Stimulated activated naive CD8-positive, alpha-beta T cell treated with anti-CD3 and anti-CD28 coated beads, Interleukin-15, amount 100 ng/mL, for 72 hours (primary cell): Measurements from ENCODE around the gene DCXR.

Source experiments
- ATAC-seq: fragments of 150-1000 bp; cut with Tn5 transposase; 2 replicates; pipeline ENCODE4 v1.10.0; 2021; ENCODE audit warnings: mild to moderate bottlenecking, moderate library complexity
- DNase-seq, 2 donors: peaks; one replicate each; pipeline ENCODE4 v3.0.0; 2021 to 2022
- H3K27ac Mint-ChIP-seq, 2 donors: one replicate each; pipeline ENCODE4 v1.8.0; 2022; ENCODE audit warnings: mild to moderate bottlenecking in 2 of 2, mixed read lengths in 2 of 2, moderate library complexity in 2 of 2
- H3K27me3 Mint-ChIP-seq: one replicate; pipeline ENCODE4 v1.8.0; 2022; ENCODE audit warnings: mixed read lengths
- H3K4me1 Mint-ChIP-seq: one replicate; pipeline ENCODE4 v1.8.0; 2022; ENCODE audit warnings: mild to moderate bottlenecking, mixed read lengths
- H3K4me3 Mint-ChIP-seq, 2 donors: one replicate each; pipeline ENCODE4 v1.8.0; 2022; ENCODE audit warnings: mild to moderate bottlenecking in 2 of 2, mixed read lengths in 2 of 2, moderate library complexity in 1 of 2
- H3K9me3 Mint-ChIP-seq, 2 donors: one replicate each; pipeline ENCODE4 v1.8.0; 2022; ENCODE audit warnings: mixed read lengths in 2 of 2

The DCXR gene

DNA sequence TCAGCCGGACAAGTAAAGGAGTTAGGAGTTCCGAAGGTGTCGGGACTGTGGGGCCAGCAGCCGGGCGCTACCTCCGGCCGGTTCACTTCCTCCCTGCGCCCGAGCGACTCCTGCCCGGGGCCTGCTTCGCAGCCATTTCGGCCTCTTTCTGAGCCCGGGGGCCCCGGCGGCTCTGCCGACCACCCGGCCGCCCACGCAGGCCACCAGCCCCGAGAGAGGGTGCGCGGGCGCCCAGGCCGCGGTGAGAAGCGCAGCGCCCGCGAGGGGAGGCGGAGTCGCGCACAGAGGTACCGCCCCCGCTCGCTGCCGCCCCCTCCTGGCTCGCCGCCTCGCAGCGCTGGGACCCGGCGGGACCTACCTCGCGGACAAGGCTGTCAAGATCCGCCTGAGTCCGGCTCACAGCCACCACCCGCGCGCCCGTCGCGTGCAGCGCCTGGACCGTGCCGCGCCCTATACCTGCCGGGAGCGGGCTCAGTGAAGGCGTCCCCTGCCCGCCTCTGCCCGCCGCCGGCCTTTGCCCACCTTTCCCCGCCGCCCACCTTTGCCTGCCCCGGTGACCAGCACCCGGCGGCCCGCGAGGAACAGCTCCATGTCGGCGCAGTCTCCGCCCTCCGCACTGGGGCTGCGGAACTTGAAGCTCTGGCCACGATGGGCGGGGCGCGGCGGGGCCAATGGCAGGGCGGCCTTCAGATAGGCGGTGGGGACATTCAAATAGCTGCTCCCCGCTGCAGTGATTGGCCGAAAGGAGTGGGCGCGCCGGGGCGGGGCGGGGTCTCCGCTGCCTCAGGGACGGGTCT is at the start of gene DCXR:
DCXR (minus strand) TSS at position 606 of the 797 bp plus-strand sequence; CDS start at position 591, 15 bp downstream.
- DNase-seq (peak; percentile 97 to 98), ATAC-seq (peak; percentile 95)
- Mint-ChIP-seq H3K4me3 (peak within 1 kb of the TSS; percentile 87 to 92), H3K9me3 (no peaks in the 10 kb centered on the region), H3K27me3 (no peaks in the 10 kb centered on the region), H3K4me1 (peaks cover 33% of the 10 kb centered on the region), H3K27ac (peak within 1 kb of the TSS; percentile 78 to 79)

DNA sequence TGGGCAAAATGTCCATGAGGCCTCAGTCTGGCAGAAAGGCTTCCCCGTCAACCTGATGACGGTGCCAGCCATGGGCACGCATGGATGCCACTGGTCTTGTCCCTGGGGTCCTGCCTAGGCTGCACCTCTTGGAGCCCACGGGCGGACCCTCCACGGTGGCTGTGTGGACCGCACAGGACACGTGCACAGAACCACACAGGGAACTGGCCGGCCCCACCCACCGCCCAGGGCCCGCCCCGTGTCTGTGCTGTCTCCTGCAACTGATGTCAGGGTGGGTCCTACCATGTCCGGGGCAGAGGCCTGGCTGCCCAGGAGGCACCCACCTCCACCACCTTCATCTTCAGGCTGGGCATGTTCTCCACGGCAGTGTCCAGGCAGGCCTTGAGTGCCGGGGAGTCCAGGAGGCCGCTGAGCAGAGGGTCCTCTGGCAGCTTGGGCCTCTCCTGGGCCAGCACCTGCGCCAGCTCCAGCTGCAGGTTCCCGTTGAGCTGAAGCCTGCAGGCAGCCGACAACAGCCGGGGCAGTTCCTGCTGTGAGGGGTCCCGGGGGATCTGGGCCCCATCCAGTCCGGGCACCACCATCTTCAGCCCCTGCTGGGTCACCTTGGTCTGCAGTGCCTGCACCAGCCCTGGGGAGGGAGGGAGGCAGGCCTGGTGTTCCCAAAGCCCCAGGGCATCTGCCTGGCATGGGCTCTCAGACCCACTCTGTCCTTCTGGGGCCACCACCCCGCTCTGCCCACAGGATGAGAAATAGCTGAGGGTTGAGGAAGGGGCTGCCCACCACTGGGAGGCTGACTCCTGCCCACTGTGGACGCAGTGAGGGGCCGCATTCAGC is 48.7 kb upstream of the DCXR start:
- no peak for ATAC-seq
- Mint-ChIP-seq H3K4me3 (no peak overlapping the region), H3K27ac (no peak overlapping the region)

DNA sequence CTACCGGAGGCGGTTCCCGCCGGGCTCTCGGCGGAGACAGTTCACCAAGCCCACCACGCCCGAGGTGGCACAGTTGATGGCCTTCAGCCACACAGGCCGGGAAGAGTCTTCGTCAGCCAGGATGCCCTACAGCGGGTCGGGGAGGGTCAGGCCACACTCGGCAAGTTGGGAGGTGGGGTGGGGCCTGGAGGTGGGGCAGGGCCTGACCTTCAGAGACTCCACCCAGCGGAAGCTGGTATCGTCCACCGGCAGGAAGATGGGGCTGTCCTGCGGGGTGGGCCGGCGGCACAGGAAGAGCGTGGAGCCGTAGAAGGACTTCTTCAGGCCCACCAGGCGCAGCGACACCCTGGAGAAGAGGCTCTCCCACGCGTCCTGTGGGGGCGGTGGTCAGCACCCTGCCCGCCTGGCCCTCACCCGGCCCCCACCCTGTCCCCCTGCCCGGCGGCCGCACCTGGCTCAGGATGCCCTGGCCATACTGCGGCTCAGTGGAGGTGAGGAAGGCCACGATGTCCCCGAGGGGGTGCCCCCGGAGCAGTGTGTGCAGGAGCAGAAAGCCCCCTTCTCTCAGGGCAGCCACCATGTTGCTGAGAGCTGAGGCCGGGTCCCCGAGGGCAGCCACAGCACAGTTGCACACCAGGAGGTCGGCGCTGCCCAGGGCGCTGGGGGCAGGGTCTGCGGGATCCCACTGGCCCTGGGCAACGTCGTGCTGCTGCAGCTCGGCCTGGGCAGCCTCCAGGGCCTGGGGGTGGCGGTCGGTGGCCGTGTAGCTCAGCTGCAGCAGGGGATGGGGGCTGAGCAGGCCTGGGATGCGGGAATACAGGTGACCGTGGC is 47.7 kb upstream of the DCXR start:
- ATAC-seq = no peak
- DNase-seq = no peak
- no peak overlapping the region for H3K27ac Mint-ChIP-seq
- no peaks in the 10 kb centered on the region for H3K9me3 Mint-ChIP-seq
- H3K4me3 Mint-ChIP-seq = no peak overlapping the region
- H3K4me1 Mint-ChIP-seq = no peaks in the 10 kb centered on the region
- H3K27me3 Mint-ChIP-seq = no peaks in the 10 kb centered on the region

More for the DNA sequence above, 48.7 kb upstream of the DCXR start:
- H3K9me3 Mint-ChIP-seq = no peaks in the 10 kb centered on the region
- H3K4me1 Mint-ChIP-seq = no peaks in the 10 kb centered on the region
- no peaks in the 10 kb centered on the region for H3K27me3 Mint-ChIP-seq
- no peak for DNase-seq

DNA sequence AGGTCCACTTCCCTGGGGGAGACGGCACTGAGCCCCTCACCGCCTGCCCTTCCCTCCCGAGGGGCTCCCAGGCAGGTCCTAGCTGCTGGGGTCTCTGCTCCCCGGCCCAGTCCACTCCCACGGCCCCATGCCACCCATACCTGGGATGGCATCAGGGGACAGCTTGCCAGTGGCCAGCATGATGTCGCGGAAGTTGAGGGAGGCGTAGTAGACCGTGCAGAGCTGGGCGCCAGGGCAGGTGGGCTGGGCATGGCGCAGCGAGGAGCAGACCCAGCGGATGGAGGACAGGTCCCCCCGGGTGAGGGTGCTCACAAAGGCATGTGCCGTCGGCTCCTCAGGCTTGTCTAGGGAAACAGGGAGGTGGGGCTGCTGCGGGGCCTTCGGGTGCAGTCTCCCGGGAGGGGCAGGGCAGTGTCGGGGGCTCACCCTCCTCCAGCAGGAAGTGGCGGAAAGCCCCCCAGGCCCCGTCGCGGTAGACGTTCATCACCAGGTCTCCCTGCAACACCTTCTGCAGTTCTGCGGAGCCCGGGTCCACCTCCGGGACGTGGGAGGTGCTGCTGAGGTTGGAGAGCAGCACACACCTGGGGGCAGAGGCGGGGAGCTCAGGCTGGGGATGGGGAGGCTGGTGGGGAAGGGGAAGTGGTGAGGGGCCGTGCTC is 47.0 kb upstream of the DCXR start:
- Mint-ChIP-seq H3K4me3 (no peak overlapping the region), H3K27ac (peak overlapping the region in 1 of 2 donors; percentile 75), H3K27me3 (no peaks in the 10 kb centered on the region), H3K9me3 (no peaks in the 10 kb centered on the region), H3K4me1 (no peaks in the 10 kb centered on the region)
- no peak for ATAC-seq
- DNase-seq = no peak

DNA sequence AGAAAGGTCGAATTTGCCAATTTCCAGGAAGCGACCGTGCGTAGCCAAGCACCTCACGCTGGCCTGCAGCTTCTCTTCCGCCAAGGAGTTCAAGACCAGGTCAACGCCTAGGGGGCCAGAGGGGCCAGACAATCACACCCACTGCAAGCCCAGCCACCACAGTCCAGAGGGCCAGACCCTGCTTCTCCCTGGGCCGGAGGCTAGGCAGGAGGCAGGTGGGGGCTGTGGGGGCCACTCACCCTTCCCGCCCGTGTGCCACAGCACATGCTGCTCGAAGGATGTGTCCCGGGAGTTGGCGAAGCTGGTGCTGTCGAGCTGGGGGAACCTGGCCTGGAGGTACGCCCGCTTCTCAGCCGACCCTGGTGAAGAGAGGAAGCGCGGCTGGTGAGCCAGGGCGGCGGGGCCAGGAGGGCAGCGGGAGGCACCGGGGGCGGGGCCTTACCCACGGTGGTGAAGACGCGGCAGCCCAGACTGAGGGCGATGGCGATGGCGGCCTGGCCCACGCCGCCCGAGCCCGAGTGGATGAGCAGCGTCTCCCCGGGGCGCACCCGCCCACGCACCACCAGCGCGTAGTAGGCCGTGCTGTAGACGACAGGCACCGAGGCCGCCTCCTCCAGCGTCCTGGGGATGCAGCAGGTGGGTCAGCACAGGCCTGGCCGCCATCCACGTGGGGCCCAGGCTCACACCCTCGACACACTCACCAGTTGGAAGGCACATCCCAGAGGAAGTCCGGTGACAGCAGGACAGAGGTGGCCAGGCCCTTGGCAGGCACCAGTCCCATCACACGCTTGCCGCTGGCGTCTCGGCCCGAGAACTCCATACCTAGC is 46.2 kb upstream of the DCXR start:
- ATAC-seq (no peak), DNase-seq (no peak)
- H3K4me3 Mint-ChIP-seq = no peak overlapping the region
- H3K27me3 Mint-ChIP-seq = no peaks in the 10 kb centered on the region
- no peaks in the 10 kb centered on the region for H3K9me3 Mint-ChIP-seq
- H3K4me1 Mint-ChIP-seq = no peaks in the 10 kb centered on the region
- no peak overlapping the region for H3K27ac Mint-ChIP-seq

DNA sequence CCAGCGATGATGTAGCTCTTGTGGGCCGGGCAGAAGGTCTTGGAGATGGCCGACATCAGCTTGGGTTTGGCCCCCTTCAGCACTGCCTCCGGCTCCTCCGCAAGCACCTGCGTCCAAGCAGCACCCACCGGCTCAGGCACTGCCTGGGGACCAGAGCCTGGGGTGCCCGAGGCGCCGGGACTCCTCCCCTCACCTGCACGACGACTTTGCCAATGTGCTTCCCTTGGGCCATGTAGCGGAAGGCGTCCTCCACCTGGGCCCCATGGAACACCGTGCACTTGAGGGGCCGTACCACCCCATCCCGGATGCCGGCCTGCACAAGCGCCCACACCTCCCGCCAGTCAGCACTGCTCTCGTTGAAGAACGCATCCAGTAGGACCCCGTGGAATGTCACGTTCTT is 45.5 kb upstream of the DCXR start:
- Mint-ChIP-seq H3K4me3 (no peak overlapping the region), H3K9me3 (no peaks in the 10 kb centered on the region), H3K4me1 (no peaks in the 10 kb centered on the region), H3K27ac (no peak overlapping the region), H3K27me3 (no peaks in the 10 kb centered on the region)
- DNase-seq = no peak
- no peak for ATAC-seq

DNA sequence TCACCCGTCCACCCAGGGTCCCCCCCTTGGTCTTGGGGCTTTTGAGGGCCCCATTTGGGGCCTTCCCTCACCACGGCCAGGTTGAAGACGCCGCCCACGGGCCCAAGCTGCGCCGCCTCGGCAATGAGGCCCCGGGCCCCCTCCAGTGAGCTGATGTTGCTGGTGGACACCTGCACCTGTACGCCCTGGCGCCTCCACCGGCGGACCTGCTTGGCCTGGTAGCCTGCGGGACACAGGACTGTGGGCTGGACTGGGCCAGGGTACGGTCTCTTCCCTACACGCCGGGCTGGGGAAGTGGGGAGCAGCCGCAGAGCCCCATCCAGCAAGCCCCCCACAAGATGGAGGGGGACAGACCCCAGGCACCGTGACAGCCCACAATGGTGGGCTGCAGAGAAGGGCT is 45.0 kb upstream of the DCXR start:
- Mint-ChIP-seq H3K27ac (no peak overlapping the region), H3K27me3 (no peaks in the 10 kb centered on the region), H3K4me3 (no peak overlapping the region), H3K9me3 (no peaks in the 10 kb centered on the region), H3K4me1 (no peaks in the 10 kb centered on the region)
- ATAC-seq (no peak), DNase-seq (no peak)

DNA sequence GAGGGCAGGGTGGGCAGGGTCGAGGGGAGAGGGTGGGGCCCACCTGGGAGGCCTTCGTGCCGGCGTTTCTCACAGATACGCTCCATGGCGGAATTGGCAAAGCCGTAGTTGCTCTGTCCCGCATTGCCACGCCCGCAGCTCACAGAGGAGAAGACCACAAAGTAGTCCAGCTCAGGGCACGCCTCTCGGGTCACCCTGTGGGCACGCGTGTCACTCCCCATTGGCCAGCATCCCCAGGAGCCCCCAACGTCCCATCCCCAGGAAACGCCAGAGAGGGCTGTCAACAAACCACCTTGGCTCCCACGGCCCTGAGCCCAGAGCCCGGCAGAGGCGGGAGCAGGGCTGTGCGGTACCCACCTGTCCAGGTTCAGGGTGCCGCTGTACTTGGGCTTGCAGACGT is 44.5 kb upstream of the DCXR start:
- DNase-seq (no peak), ATAC-seq (no peak)
- Mint-ChIP-seq H3K27ac (no peak overlapping the region), H3K4me1 (no peaks in the 10 kb centered on the region), H3K27me3 (no peaks in the 10 kb centered on the region), H3K9me3 (no peaks in the 10 kb centered on the region), H3K4me3 (no peak overlapping the region)

DNA sequence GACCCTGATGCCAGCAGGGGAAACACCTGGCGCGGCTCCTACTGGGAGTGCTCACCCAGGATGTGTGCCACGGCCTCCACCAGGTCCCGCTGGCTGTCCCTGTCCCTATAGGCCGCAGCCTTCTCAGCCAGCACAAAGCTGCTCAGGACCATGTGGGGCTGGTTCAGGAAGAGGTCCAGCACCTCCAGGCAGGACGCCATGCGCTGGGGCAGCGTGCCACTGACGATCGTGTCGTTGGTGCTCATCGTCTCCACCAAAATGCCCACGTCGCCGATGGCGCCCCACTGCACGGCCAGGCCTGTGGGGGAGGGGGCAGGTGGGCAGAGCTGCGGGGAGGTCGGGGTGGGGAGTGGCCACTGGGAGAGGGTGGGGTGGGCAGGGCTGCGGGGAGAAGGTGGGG is 44.0 kb upstream of the DCXR start:
- no peaks in the 10 kb centered on the region for H3K9me3 Mint-ChIP-seq
- H3K27ac Mint-ChIP-seq = no peak overlapping the region
- no peak for DNase-seq
- no peaks in the 10 kb centered on the region for H3K27me3 Mint-ChIP-seq
- no peak for ATAC-seq
- H3K4me1 Mint-ChIP-seq = no peaks in the 10 kb centered on the region
- H3K4me3 Mint-ChIP-seq = no peak overlapping the region

DNA sequence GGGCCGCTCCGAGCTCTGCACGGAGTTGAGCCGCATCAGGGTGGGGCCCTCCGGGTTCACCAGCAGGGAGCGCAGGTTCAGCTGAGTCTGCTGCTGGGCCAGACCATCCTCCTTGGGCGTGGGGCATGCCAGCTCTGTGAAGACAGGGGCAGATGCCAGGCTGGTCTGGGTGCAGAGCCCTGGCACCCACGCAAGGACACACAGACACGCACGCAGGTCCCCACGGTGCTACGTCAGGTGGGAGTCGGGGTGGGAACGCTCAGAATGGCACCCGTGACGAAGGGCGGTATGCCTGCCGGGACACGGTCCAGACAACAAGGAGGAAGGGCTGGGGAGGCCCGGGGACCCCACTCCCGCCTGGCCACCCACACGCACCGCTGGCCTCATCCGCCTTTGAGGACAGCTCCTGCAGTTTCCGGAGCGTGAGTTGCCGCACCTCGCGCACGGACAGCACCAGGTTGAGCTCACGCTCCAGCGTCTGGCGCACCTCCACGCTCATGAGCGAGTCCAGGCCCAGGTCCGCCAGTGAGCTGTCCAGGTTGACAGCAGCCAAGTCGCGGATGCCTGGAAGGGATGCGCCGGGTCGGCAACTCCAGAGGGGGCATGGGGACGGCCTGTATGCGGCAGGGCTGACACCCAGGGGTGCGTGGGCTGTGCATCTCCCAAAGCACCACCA is 43.4 kb upstream of the DCXR start:
- DNase-seq = no peak
- no peak for ATAC-seq
- no peaks in the 10 kb centered on the region for H3K27me3 Mint-ChIP-seq
- peak overlapping the region in 1 of 2 donors; percentile 54 for H3K27ac Mint-ChIP-seq
- no peak overlapping the region for H3K4me3 Mint-ChIP-seq
- no peaks in the 10 kb centered on the region for H3K9me3 Mint-ChIP-seq
- no peaks in the 10 kb centered on the region for H3K4me1 Mint-ChIP-seq

DNA sequence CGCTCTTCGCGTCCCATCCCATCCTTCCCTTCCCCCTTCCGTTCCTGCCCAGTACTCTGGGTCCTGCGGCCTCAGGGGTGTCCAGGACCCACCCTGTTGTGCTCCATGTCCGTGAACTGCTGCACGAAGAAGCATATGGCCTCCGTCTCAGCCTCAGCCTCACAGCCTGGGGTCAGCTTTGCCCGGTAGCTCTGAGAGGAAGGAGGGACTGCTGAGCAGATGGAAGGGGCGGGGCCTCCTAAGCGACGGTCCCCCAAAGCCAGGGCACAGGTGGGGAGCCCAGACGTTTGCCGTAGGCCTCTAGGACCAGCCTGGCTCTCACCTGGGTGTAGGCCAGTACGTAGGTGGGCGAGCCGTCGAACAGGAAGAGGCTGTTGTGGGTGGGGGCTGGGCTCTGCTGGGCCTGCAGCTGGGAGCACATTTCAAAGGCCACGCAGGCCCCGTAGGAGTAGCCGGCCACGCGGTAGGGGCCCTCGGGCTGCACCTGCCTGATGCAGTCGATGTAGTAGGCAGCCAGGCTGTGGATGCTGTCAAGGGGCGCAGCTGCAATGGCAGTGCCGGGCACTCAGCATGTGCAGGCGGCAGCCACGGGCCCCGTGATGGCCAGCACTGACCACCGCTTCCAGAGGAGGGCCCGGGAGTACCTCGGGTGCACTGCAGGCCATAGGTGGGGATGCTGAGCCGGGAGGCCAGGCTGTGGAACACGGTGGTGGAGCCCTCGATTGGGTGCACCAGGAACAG is 42.7 kb upstream of the DCXR start:
- Mint-ChIP-seq H3K4me3 (no peak overlapping the region), H3K9me3 (no peaks in the 10 kb centered on the region), H3K4me1 (no peaks in the 10 kb centered on the region), H3K27me3 (no peaks in the 10 kb centered on the region), H3K27ac (no peak overlapping the region)
- ATAC-seq (no peak), DNase-seq (no peak)

DNA sequence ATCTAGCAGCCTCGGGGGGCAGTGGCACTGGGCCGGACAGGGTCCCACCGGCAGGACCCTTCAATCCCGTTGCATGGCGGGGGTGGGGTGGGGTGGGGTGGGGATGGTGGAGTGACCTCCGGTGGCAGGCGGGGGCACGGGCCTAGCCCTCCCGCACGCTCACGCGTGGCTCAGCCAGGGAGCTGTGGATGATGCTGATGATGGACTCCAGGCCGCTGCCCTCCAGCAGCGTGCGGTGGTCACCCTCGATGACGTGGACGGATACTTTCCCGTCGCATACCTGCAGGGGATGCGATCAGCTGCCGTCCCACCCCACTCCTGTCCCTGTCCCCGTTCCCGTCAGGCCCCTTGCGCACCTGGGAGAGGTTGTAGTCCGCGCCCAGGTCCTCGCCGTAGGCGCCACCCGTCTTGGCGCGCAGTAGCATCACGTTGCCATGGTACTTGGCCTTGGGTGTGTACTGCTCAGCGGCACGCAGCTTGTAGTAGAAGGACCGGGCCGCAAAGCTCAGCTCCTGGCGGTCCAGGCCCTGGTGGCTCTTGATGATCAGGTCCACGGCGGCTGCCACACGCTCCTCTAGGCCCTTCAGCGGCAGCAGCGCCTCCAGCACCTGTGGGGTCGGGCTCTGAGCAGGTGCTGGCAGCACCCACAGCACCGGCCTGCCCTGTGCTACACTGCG is 41.6 kb upstream of the DCXR start:
- DNase-seq (no peak), ATAC-seq (no peak)
- Mint-ChIP-seq H3K27ac (no peak overlapping the region), H3K4me3 (no peak overlapping the region), H3K9me3 (no peaks in the 10 kb centered on the region), H3K27me3 (no peaks in the 10 kb centered on the region), H3K4me1 (no peaks in the 10 kb centered on the region)

DNA sequence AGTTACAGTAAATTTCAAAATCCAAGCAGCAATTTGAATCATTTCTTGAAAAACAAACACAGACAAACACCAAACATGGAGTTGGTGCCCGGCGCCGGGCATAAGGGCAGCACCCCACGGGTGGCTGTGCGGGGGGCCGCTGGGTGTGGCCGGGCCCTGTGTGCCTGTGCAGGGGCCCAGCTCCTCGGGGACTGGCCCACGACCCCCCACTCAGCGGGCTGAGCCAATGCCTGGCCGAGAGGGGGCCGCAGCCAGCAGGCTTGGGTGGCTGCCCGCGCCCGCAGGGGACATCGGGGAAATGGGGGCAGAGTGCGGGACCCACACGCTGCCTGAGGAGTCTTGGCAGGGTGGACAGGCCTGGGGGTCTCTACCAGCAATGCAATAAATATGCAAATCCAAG is 40.9 kb upstream of the DCXR start:
- Mint-ChIP-seq H3K4me1 (no peaks in the 10 kb centered on the region), H3K27ac (no peak overlapping the region), H3K4me3 (no peak overlapping the region), H3K9me3 (no peaks in the 10 kb centered on the region), H3K27me3 (no peaks in the 10 kb centered on the region)
- ATAC-seq (no peak), DNase-seq (no peak)
